Activated naive CD8-positive, alpha-beta T cell treated with anti-CD3 and anti-CD28 coated beads, Interleukin-2, amount 50 U/mL, for 16 hours (primary cell): Measurements from ENCODE around the gene SLC25A40.
"Not testable (repeated sequence)": the region's sequence is repeated elsewhere in the genome, so short reads cannot be mapped to it uniquely, and the experiment has no call there.

Experiments
- DNase-seq: peaks from one replicate; pipeline ENCODE4 v3.0.0-alpha.2; 2020; ENCODE audit warnings: low read depth, low spot score

The SLC25A40 gene

DNA sequence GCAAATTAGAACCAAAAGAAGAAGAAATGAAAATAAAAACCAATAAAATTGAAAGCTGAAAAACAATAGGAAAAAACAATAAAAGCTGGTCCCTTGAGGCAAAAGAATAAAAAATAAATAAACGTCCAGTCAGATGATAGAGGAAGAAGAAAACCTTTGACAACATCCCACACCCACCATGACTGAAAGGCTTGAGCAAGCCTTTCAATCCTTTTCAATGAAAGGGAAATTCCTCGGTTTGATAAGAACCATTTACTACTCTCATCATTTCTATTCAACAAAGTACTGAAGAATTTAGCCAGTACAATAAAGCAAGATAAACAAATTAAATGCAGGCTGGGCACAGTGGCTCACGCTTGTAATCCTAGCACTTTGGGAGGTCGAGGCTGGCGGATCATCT is 3.8 kb downstream of the SLC25A40 start:
- no peak for DNase-seq

DNA sequence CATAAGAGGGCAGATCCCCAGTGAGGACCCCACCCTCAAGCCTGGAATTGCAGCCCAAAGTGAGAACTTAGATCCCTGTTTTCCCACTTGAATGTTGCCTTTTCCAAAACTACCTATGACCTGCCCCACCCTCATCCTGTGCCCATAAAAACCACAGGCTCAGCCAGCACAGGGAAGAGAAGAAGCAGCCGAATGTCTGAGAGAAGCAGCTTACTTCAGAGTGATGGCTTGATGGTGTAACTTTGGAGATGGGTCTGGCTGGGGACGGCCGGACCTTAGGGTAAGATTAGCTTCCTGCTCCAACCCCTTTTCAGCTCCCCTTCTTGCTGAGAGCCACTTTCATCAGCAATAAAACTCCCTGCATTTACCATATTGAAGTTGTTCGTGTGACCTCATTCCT is 5.7 kb downstream of the SLC25A40 start:
- DNase-seq, result no peak

DNA sequence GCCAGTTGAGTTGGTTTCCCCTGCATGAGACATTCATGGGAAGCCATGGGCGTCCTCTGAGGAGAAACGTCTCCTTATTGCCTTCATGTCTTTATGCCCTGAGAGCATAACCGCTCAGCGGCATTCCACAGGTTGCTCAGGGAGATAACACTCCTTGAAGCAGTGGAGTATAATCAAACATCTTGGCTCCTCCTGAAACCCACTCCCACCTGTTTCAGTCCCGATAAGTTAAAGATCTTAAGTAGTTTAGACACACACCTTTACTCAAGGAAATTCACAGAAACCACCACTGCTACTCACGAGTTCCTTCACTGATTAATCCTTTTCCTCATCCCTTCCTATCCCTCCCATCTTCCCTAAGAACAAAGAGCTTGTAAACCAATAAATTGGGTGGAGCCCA is 9.6 kb downstream of the SLC25A40 start:
- DNase-seq, result not testable (repeated sequence)

- no peak for DNase-seq
These were observed 10.1 kb downstream of the SLC25A40 start for GRCh38 chr7:87866089-87866488.

GRCh38 chr7:87858417-87859100 is 17.6 kb downstream of the SLC25A40 start:
- DNase-seq, result no peak

- DNase-seq, result no peak
These were observed 22.8 kb downstream of the SLC25A40 start for GRCh38 chr7:87853237-87853864.

DNA sequence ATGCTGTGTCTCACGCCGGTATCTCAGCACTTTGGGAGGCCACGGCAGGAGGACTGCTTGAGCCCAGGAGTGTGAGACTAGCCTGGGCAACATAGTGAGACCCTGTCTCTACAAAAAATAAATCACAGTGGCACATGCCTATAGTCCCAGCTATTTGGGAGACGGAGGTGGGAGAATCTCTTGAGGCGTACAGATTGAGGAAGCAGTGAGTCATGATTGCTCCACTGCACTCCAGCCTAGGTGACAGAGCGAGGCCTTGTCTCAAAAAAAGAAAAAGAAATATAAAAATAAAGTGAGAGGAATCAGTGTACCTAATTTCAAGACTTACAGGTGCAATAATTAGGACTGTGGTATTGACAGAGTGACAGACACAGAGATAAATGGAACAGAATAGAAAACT is 23.9 kb downstream of the SLC25A40 start:
- DNase-seq, result no peak

DNA sequence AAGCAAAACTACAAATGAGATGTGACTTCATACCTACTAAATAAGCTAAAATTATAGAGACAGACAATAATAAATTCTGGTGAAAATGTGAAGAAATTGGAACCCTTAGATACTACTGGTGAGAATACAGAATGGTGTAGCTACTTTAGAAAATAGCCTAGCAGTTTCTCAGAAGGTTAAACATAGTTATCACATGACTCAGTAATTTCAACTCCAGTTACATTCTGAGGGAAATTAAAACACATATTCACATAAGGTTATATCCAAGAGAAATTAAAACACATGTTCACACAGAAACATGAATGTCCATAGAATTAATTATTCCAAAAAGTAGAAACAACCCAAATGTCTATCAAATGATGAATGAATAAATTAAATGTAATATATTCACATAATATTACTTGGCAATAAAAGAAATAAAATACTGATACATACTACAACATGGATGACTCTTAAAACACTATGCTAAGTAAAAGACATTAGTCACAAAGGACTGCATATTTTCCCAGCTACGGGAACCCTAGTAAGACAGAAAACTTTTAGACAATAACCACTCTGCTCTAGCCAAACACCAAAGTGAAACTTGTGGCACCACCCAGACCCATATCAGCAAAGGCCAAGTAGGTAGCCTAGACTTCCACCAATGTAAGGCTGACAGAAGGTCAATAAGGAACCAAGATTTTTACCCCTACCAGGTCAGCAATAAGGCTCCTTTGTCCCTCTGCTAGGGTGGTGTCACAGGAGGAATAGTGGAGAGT is 25.1 kb downstream of the SLC25A40 start:
- no peak for DNase-seq

- DNase-seq, result no peak
These were observed 38.6 kb downstream of the SLC25A40 start for GRCh38 chr7:87837597-87837996.

DNA sequence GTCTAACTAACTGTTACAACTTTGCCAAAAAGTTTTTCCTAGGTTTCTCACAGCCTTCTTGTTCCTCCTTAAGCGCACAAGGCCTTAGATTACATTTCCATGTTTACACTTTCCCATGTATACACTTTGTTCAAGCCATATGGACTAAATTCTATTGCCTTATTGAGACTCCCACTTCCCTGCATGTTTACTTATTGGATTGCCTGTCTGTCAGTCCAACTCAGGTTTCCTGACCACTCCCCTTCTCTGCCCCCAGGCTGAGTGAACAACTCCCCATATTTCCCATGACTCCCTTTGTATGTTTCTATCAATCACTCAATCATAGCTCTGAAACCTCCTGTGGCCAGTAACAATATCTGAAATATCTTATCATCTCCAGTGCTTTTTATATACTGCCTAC is 43.0 kb downstream of the SLC25A40 start:
- no peak for DNase-seq

DNA sequence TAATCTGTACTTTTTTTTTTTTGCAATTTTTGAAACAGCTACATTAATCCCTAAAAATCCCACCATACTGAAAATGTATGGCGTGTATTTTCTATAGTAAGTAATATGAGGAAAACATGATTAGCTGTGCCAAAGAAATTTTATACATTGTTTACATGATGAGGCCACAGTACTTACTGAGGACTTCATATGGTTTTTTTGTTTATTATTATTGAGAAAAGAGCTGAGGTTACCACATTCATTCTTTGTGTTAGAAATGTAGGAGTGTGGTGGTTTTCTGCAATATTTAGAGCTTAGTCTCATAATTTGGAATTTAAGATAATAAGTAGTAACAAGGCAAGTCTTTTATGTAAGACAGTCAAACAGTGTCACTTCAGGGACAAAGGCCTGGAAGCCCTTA is 45.1 kb downstream of the SLC25A40 start:
- no peak for DNase-seq

DNA sequence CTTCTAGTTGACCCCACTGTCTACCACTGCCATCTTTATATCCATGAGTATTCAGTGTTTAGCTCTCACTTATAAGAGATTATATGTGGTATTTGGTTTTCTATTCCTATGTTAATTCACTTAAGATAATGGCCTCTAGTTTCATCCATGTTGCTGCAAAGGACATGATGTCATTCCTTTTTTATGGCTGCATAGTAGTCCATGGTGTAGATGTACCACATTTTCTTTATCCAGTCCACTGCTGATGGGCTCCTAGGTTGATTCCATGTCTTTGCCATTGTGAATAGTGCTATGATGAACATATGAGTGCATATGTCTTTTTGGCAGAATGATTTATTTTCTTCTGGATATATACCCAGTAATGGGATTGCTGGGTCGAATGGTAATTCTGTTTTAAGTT is 47.8 kb downstream of the SLC25A40 start:
- DNase-seq, result not testable (repeated sequence)

- DNase-seq, result not testable (repeated sequence)
These were observed 50.8 kb downstream of the SLC25A40 start for GRCh38 chr7:87825369-87825768.

DNA sequence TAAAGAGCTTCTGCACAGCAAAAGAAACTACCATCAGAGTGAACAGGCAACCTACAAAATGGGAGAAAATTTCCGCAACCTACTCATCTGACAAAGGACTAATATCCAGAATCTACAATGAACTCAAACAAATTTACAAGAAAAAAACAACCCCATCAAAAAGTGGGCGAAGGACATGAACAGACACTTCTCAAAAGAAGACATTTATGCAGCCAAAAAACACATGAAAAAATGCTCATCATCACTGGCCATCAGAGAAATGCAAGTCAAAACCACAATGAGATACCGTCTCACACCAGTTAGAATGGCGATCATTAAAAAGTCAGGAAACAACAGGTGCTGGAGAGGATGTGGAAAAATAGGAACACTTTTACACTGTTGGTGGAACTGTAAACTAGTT is 54.1 kb downstream of the SLC25A40 start:
- DNase-seq, result not testable (repeated sequence)

- no peak for DNase-seq
These were observed 57.8 kb downstream of the SLC25A40 start for GRCh38 chr7:87818336-87818735.

GRCh38 chr7:87816389-87816788 is 59.8 kb downstream of the SLC25A40 start:
- no peak for DNase-seq

- no peak for DNase-seq
These were observed 65.4 kb downstream of the SLC25A40 start for GRCh38 chr7:87810726-87811125.

GRCh38 chr7:87810130-87810529 is 66.0 kb downstream of the SLC25A40 start:
- DNase-seq, result no peak

GRCh38 chr7:87806150-87806549 is 70.0 kb downstream of the SLC25A40 start:
- DNase-seq, result no peak

GRCh38 chr7:87797798-87798403 is 78.3 kb downstream of the SLC25A40 start:
- DNase-seq, result no peak

GRCh38 chr7:87797395-87797794 is 78.8 kb downstream of the SLC25A40 start:
- no peak for DNase-seq

GRCh38 chr7:87785368-87785995 is 90.7 kb downstream of the SLC25A40 start:
- no peak for DNase-seq
